Measurements from ENCODE around the gene C2CD3.
A peak's percentile ranks its signal among the peaks of the same experiment; 100 is the strongest.
"Not testable (repeated sequence)": the region's sequence is repeated elsewhere in the genome, so short reads cannot be mapped to it uniquely, and the experiment has no call there.

C2CD3 gene

GRCh38 chr11:74004759-74005615 lies 165.8 kb downstream of the C2CD3 start:
- DNase-seq (ENCODE audit: low read depth) = no peak

- no peak for DNase-seq (ENCODE audit: low read depth)
These were observed 166.6 kb downstream of the C2CD3 start for GRCh38 chr11:74004046-74004695.

- DNase-seq (ENCODE audit: low read depth) = no peak
These were observed 168.0 kb downstream of the C2CD3 start for GRCh38 chr11:74002832-74003231.

- no peak for DNase-seq (ENCODE audit: low read depth)
These were observed 168.9 kb downstream of the C2CD3 start for GRCh38 chr11:74001822-74002286.

- DNase-seq (ENCODE audit: low read depth) = no peak
These were observed 170.3 kb downstream of the C2CD3 start for GRCh38 chr11:74000307-74001133.

GRCh38 chr11:73999581-74000306 lies 171.1 kb downstream of the C2CD3 start:
- DNase-seq (ENCODE audit: low read depth) = no peak

- DNase-seq (ENCODE audit: low read depth) = no peak
These were observed 171.8 kb downstream of the C2CD3 start for GRCh38 chr11:73998846-73999575.

- DNase-seq (ENCODE audit: low read depth) = no peak
These were observed 173.6 kb downstream of the C2CD3 start for GRCh38 chr11:73997120-73997770.

GRCh38 chr11:73996161-73996747 lies 174.5 kb downstream of the C2CD3 start:
- DNase-seq (ENCODE audit: low read depth) = no peak

DNA sequence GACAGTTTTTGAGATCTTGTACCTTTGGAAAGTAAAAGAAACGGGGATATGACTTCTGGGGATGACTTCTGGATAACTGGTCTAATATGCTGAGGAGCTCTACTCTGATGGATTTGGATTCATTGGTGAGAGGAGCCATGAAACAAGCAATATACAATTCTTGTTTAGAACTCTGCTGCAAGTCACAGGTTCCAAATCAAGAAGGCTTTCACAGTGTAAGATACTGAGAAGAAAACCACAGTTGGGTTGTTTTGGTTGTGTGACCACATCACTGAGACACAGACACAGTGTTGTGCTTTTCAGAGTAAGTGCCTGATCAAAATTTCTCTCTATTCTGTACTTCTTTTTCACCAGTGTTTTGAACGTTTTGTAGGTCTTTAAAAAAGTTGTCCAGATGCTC lies 175.1 kb downstream of the C2CD3 start:
- no peak for DNase-seq (ENCODE audit: low read depth)

- no peak for DNase-seq (ENCODE audit: low read depth)
These were observed 175.6 kb downstream of the C2CD3 start for GRCh38 chr11:73995247-73995646.

GRCh38 chr11:73991471-73992006 lies 179.3 kb downstream of the C2CD3 start:
- DNase-seq (ENCODE audit: low read depth) = no peak

GRCh38 chr11:73990730-73991129 lies 180.1 kb downstream of the C2CD3 start:
- DNase-seq (ENCODE audit: low read depth) = no peak

- DNase-seq (ENCODE audit: low read depth) = no peak
These were observed 181.6 kb downstream of the C2CD3 start for GRCh38 chr11:73989156-73989555.

DNA sequence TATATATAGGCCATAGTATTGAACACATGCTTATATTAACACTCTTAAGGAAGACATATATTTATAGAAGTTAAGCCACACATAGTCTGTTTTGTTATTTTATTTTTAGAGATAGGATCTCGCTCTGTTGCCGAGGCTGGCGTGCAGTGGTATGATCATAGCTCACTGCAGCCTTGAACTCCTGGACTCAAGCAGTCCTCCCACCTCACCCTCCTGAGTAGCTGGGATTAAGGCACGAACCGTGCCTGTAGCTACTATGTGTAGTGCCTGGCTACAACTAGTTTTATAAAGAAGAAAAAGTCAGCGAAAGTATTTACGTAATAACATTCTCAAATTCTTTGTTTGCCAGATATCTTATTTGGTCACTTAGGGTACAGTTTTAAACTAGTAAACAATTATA lies 182.6 kb downstream of the C2CD3 start:
- no peak for DNase-seq (ENCODE audit: low read depth)

- not testable (repeated sequence) for DNase-seq (ENCODE audit: low read depth)
These were observed 185.1 kb downstream of the C2CD3 start for GRCh38 chr11:73985661-73986060.

DNA sequence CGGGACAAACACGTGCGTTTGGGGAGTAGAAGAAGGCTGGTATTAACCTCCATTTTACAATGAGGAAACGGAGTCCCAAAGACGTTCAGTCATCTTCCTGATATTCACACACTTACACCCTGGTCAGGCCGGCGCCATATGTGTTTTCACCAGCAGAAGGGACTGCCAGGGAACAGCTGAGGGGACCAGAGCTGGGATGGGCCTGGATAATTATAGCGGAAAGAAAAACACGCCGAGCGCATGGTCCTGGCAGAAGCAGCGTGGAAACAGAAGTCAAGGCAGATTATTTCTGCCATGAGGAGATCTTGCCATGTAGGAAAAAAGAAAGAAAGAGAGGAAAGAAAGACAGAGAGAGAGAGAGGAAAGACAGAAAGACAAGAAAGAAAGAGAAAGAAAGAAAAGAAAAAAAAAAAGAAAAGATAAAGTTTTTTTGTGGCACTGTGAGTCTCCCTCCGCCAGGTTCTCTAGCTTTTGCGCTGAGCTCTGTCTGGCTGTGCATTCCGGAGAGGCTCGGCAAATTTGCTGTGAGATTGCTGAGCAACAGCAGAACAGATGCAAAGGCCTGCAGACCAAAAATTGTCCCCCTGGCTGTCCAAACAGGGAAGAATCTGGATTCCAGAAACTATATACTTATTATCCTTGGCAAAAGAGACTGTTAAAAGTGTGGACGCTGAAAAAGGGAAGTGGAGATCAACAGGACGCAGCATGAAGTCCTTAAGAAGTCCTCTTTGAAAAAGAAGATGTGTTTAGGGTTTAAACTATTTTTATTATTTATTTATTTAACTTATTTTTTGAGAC lies 186.9 kb downstream of the C2CD3 start:
- no peak for DNase-seq (ENCODE audit: low read depth)

GRCh38 chr11:73982990-73983740 lies 187.6 kb downstream of the C2CD3 start:
- peak; percentile 75 for DNase-seq (ENCODE audit: low read depth)

Data from fibroblast of gingiva (primary cell).